Measurements from ENCODE around the gene SGTA.

SGTA gene

DNA sequence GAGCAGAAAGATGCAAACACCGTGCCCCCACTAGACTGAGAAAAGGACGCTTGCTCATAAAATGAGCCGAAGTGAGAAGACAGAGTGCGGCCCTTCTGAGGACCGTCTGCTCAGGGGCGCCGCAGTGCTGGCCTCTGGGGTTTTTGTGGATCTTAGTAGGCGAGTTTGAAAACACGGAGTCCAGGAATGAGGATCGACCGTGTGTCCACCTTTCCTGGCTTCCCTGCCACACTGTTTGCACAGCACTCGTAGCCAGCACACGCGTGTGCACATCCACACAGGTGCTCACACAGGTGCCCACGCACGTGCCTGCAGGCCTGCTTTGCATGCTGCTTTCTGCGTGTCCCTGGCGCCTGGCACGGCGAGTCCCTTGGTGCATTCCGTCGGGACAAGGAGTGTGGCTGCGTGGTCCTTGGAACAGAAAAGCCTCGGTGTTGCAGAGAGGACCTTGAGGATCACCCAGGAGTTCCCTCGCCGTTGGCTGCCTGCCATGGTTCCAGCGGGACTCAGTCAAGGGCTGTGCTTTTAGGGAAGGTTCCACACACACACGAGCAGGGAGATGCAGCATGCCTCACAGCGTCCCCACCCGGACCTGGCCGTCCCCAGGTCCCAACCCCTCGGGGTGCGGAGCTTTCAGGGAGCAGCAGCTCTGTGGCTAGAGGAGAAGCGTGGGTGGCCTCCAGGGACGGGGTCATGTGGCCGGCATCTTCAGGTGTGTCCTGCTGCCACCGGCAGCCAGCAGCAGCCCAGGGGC, 26.5 kb upstream of the SGTA start:
- no peak for DNase-seq

- DNase-seq, result no peak
Measured at GRCh38 chr19:2808129-2808941, 25.3 kb upstream of the SGTA start.

DNA sequence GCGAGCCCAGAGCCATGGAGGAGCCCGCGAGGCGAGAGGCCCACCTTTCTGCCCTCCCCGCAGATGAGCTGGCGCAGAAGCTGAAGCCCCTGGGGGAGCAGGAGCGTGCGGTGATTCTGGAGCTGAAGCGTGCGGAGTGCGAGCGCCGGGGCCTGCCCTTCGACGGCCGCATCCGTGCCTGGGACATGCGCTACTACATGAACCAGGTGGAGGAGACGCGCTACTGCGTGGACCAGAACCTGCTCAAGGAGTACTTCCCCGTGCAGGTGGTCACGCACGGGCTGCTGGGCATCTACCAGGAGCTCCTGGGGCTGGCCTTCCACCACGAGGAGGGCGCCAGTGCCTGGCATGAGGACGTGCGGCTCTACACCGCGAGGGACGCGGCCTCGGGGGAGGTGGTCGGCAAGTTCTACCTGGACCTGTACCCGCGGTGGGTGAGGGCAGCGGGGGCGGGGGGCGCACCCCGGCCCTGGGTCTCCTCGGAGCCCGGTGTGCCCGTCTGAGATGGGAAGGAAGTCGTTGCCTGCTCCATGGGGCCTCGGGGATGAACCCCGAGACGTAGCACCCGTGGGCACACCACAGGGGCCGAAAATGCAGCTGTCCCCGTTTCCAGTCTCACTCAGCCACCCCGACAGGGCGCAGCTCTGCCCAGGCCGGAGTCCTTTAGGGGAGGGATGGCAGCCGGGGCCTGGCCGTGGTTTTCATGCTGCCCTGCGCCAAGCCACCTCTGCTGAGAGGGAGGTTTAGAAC, 24.5 kb upstream of the SGTA start:
- no peak for DNase-seq

DNA sequence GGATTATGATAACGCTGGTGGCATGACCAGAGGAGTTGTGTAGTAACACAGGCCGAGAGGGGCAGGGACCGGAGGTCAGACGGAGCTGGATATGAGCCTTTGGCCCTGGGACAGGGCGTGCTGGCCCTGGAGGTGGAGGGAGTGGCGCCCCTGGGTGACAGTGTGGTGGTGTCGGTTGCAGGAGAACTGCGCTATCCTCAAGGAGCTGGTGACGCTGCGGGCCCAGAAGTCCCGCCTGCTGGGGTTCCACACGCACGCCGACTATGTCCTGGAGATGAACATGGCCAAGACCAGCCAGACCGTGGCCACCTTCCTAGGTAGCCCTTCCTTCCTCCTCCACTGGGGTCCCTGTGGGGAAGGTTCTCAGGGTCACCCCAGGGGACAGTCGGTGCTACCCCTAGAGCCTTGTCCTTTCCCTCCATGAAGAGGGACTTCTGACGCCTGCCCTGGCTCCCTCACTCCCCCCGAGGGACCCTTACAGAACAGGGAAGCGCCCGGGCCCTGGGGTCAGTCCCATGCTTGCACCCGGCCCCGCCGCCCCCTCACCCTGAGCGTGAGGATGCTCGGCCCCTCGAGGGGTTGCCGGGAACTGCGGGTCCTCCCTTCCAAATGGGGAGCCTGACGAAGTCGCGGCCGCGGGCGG, 23.8 kb upstream of the SGTA start:
- no peak for DNase-seq

DNA sequence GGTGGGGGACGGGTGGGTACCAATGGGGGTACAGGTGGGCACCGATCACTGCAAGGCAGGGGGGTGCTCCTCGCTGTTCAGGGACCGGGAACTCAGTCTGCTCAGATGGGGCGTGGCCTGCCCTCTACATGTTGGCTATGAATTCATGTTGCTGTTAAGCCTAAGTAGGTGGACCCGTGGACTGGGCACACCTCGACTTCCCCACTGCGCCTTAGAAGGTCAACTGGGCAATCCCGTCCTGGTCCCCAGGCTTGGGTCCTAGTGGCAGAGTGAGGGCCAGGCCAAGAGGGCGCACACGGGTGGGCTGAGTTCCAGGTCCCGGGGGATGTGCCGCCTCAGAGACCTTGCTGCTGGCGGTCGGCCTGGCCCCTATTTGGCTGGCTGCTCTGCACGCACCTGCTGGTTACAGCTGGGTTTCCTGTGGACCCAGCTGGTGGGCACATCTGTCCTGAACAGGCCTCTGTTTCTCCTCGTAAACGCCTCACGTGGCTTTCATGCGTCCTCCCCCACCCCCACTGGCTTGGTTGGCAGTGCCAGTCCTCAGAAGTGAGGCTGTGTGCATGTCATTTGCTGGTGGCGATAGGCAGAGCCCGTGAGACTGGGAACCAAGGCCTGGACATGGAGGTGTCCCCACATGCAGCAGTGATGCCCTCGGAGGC, 23.0 kb upstream of the SGTA start:
- no peak for DNase-seq

DNA sequence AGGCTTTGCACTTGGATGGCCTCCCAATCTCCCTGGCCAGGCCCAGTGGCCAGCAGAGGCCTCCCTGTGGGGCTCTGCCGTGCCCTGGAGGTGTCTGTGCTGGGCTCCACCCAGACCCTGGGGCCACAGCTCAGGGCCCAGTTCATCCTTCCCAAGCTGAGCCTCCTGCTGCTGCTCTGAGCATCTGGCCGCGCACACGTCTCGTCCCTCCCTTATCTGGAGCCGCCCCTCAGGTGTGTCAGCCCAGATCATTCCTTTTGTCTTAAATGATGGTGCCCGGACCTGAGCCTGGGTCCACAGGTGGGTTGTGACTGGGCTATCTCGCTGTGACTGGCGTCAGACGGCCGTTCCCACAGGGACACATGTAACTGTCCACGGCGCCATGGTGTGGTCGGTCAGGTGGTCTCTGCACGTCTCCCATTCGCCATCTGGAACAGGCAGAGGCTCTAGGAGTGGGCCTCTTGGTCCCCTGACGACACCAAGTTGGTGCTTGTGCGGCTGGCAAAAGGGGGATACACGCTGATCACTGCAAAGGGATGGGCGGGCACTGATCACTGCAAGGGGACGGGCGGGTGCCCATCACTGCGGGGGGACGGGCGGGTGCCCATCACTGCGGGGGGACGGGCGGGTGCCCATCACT, 22.3 kb upstream of the SGTA start:
- no peak for DNase-seq

DNA sequence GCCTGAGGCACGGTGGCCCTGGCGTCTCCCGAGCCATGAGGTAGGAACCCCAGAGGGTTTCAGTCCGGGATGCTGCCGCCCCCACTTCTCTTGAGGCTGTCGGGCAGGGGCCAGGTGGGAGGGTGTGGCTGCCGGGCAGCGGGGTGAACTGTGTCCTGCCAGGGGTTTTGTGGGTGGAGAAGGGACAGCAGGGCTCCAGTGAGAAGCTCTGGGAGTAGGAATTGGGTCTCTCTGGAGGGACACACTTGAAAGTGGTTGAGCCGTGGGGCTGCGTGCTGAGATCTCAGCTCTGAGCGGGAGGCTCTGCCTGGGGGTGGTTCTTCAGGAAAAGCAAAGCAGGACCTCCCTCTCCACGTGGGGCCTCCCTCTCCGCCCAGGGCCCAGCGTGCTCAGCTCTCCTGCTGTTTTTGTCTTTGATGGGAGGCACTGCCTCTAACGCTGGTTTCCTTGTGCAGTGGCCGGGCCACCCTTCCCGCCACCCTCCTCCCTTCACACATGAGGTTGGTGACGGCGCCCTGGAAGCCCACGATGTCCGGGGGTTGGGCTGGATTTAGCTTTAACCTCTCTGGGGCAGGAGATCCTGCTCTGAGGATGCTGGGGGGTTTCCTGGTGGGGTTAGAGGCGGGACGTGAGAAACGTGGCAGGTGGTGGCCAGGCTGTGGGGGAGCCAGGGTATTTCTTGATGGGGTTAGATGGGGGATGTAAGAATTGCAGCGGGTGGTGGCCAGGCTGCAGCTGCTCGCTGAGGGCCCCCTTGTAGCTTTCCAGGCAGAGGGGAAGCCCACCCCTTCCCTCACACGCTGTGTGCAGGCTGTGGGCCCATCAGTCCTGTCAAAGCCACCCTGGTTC, 21.3 kb upstream of the SGTA start:
- DNase-seq, result no peak

DNA sequence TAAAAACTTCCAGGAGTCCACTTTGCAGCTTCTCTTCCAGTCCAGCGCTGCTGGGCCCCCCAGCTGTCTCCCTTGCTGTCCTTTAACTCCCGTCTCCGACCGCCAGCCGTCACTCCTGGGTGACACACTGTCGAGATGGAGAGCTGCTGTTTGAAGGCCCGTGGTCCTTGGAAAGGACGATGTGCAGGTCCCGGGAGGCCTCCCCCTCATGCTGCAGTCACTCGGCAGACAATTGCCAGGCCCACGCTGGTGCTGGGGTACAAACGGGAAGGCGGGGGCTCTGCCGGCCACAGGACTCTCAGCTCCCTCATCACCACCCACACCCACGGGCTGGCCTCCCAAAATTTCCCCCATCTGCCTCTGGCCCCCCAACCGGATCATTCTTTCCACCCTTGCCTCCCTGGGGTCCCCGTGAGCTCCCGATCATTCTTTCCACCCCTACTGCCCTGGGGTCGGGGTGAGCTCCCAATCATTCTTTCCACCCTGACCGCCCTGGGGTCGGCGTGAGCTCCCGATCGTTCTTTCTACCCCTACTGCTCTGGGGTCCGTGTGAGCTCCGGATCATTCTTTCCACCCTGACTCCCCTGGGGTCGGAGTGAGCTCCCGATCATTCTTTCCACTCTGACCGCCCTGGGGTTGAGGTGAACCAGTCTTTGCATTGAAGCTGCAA, 20.5 kb upstream of the SGTA start:
- DNase-seq, result no peak

DNA sequence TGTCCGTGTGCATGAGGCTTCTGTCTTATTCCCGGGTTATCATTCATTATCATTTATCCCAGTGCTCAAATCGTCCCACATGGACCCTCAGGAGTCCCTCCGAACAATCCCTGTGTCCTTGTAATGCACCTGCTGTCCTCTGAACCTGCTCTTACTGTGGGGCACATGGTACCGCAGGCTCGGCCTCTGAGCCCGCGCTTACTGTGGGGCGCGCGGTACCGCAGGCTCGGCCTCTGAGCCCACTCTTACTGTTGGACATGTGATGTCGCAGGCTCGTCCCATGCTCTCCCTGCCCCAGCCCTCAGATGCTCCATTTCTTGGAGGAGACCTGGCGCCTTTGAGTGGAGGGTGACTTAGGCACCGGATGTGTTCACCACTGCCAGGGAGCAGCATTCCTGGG, 19.8 kb upstream of the SGTA start:
- DNase-seq, result no peak

DNA sequence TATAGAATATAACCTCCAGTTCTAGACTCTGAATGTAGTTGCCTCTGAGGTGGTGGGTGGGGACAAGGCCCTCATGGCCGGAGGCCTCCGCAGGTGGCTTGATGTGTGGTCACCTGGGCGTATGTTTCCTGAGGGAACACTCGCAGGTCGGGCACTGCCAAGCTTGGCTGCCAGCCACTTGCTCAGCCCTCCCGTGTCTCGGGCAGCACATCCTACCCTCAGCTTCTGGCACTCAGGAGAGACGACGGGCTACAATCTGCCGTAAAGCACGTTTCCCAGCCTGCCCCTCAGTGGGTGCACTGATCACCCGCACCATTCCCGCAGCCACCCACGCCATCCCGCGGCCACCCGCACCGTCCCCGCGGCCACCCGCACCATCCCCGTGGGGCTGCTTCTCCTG, 17.4 kb upstream of the SGTA start:
- no peak for DNase-seq

- no peak for DNase-seq
Measured at GRCh38 chr19:2799273-2800020, 16.4 kb upstream of the SGTA start.

DNA sequence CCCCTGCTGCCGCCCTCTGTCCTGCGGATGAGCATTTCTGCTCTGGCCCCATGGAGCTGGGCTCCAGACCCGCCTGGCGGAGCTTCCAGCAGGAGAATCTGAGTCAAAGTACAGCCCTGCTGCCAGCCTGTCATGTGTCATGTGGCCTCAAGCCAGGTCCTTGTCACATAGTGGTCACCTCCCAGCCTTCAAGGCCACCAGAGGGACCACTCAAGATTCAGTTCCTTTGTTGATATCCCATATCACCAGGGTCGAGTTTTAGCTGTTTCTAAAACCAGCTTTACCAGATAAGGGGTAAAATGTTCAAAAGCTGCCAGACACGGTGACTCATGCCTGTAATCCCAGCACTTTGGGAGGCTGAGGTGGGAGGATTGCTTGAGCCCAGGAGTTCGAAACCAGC, 15.7 kb upstream of the SGTA start:
- DNase-seq, result no peak

- DNase-seq, result no peak
Measured at GRCh38 chr19:2798158-2798685, 15.1 kb upstream of the SGTA start.

DNA sequence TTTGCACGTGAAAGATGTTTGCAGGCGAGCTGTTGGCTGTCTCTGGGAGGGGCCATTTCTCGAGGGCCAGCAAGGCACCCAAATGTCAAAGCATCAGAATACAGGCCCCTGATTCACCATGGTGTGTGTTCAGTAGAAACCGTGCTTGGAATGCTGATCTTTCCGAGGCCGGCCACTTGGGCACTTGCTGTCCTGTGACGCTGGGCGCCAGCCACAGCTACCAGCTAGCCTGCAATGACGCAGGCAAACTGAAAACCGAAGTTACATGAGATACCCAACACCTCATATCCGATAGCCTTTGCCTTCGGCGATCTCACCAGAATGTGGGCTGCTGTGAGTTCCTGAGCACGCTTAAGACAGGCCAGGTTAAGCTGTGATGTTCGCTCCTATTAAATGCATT, 14.2 kb upstream of the SGTA start:
- DNase-seq, result no peak

DNA sequence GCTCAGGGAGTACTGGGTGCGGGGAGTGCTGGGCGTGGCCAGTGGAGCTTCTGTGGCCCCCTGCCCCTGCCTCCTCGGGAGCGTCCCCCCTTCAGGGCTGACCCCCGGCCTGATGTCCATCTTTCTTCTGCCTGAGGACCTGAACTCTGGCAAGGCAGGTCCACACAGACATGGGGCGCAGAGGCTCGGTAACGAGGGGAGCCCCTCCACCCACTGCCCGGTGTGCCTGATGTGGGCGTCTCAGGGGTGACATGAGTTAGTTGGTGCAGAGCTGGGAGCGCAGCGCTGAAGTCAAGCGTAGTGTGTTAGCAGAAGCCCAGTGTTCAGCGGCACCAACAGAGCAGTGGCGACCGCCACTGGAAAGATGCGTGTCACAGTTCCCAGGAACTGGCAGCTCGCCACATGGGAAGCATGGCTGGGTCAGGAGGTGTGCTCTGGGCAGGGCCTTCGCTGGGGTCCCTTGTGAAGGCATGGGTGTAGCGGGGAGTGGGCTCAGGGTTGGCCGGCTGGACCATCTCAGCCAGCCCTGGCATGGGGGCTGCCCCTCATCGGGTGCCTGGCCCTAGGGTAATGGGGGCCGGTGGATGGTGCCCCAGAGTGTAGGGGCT, 13.7 kb upstream of the SGTA start:
- no peak for DNase-seq

DNA sequence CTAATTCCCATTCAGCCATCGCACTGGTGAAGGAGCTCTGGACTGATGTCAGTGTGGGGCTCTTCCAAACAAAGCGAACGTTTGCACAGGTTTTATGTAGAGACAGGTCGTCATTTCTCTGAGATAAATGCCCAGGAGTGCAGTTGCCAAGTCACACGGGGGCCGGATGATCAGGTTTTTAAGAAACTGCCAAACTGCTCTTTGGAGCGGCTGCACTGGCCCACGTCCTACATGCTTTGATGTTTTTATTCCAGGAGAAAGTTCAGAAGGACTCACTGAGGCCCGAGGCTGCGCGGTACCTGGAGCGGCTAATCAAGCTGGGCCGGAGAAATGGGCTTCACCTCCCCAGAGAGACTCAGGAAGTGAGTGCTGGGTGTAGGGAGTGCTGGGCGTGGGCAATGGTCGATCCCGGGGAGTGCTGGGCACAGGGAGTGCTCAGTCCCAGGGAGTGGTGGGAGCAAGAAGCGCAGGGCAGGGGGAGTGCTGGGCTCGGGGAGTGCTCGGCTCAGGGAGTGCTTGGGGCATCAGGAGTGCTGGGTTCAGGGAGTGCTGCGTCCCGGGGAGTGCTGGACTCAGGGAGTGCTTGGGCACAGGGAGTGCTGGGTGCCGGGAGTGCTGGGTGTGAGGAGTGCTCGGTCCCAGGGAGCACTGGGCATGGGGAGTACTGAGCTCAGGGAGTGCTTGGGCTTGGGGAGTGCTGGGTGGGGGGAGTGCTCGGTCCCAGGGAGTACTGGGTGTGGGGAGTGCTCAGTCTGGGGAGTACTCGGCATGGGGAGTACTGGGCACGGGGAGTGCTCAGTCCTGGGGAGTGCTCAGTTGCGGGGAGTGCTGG, 13.0 kb upstream of the SGTA start:
- no peak for DNase-seq

- no peak for DNase-seq
Measured at GRCh38 chr19:2793577-2793976, 10.5 kb upstream of the SGTA start.

DNA sequence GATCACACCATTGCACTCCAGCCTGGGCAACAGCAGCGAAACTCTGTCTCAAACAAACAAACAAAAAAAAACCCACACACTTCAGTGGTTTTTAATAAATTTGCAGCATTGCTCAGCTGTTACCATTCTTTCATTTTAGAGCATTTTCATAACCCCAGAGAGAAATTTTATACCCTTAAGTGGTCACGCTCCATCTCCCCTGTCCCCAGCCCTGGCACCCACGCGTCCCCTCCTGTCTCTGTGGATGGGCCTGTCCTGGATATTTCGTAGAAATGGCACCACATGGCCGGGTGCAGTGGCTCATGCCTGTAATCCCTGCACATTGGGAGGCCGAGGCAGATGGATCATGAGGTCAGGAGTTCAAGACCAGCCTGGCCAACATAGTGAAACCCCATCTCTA, 10.1 kb upstream of the SGTA start:
- no peak for DNase-seq

All from activated naive CD4-positive, alpha-beta T cell treated with Interleukin-2 at 50 U/mL for 16 hours (primary cell).